GM18867 (cell line): ENCODE results near the gene CRABP2.

Source experiments
- ATAC-seq: cut with Tn5 transposase; IDR thresholded peaks from one replicate; pipeline ENCODE4 v1.9.1; 2021; ENCODE audit warnings: mild to moderate bottlenecking, moderate library complexity; ENCODE audit not compliant: unreplicated experiment

Gene CRABP2

DNA sequence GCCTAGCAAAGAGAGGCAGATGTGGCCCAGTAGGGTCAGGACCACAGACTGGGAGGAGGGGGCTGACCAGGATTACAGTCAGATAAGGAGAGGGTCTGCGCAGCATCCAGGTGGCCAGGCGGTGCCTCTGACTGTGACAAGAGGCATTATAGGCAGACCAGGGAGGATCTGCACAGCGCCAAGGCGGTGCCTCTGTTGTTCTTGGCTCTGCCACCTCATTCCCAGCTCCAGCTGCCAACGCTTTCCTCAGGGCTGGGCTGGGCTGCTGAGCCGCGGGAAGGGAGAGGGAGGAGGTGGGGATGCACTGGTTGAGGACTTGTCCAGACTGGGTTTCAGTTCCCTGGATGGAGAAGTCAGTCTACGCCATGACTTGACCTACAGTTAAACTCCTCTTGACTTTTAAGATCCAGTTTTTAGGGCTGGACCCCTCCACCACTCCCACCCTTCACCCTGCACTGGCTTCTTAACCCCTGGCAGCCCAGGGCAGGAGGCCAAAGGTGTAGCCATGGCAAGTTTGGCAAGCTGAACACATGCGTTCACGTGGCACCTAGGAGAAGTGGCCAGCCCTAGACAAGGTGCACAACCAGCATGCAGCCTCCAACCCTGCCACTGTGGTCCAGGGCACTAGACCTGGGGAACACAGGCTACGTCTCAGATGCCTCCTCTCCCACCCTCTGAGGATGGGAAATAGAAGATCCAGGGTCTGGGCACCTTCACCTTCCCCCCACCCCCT, 4.5 kb upstream of the CRABP2 start:
- ATAC-seq = no peak

DNA sequence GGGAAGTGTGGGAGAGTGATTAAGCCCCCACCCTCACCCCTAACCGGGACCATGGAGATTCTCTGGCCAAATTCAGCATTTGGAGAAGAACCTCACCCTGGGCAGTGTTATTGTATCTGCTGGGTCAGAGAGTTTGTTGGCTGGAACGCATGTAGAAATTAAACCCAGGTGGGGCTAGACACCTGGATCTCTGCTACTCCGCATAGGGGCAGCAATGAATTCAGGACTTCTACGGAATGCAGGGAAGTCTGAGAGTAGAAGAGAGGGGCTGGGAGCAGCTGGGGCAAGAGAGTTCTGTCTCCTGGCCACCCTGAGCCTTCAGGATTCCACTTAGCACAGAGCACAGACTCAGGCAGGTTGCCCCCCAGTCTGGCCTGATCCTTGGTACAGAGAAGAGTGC, 3.6 kb upstream of the CRABP2 start:
- ATAC-seq = no peak

DNA sequence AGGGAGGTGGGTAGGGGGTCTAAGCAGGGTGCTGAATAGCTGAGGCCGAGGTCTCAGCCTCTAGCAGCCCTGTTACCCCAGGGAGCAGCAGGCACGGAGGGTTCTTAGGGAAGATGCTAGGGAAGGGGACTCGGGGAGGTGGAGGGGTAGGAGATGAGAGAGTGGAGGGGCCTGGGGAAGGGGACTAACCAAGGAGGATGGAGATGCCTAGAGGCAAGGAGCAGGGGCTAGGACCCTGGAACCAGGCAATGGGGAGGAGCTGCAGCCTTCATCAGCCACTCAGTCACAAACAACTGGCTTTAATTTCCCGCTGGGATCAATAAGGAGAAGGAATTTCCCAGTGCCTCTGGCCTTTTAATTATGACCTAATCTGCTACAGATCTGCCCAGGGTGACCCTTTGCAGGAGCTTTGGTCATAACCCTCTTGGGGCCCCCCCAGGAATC, 2.9 kb upstream of the CRABP2 start:
- ATAC-seq = no peak

DNA sequence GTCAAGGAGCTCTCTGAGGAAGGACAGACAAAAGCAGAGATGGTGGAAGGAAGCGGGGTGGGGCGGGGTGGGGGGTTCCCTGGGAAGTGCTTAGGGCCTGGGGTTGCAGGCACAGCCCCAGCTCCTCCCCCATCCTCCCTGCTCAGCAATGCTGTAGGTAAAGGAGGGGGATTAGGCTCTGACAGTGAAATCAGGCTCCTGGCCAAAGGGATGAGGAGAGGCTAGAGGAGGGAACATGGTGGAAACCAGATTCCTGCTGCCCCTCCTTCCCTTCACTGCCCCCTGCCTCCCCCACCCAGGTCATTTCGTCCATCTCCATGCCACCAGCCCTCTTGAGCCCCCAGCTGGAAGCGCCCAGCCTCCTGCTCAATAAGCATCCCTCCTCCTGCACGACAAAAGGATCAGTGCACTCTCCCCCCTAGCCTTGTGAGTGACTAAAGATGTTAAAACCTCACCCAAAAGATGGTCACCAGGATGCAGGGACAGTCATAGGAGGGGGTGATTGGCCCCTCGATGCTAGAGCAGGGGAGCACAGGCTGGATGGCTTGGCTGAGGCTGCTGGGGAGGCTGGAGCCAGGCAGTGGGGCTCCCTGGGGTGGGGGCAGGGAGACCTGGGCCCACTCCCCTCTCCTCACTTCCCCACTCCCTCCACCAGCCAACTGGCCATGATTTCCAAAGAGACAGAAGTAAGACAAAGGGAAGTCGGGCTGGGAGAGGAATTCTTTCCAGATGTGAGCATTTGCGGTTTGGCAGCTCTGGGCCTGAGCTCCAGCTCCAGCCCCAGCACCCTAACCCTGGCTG, 2.2 kb upstream of the CRABP2 start:
- no peak for ATAC-seq

DNA sequence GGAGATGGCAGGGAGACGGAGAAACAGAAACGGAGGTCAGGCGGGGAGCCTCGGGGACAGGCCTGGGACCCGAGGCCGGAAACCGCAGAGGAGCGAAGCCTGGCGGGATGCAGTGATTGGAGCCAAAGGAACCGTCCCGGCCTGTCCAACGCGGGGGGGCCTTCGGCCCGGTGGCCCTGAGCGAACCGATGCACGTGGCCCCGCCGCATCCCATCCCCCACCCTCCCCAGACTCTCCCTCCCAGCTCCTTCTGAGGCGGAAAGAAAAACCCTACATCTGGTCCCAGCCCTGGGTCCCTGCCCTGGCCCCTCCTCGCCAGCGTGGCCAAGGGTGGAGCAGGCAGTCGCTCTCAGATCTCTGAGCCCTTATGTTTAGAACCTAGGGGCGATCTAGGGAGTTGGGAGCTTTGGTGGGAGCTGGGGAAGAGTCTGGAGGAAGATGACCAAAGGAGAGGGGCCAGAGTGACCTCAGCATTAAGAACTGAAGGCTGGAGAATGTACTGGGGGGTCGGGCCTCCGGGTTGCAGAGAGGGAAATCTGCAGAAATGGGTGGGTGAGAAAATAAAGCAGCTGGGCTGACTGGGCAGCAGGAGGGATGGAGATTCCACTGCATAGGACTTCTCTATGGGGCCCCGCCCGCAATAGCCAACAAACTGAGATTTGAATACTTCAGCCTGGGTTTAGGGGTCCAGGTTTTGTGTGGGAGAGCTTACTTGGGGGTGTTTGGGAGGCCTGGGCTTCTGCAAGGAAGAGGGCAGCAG, 1.5 kb upstream of the CRABP2 start:
- no peak for ATAC-seq

DNA sequence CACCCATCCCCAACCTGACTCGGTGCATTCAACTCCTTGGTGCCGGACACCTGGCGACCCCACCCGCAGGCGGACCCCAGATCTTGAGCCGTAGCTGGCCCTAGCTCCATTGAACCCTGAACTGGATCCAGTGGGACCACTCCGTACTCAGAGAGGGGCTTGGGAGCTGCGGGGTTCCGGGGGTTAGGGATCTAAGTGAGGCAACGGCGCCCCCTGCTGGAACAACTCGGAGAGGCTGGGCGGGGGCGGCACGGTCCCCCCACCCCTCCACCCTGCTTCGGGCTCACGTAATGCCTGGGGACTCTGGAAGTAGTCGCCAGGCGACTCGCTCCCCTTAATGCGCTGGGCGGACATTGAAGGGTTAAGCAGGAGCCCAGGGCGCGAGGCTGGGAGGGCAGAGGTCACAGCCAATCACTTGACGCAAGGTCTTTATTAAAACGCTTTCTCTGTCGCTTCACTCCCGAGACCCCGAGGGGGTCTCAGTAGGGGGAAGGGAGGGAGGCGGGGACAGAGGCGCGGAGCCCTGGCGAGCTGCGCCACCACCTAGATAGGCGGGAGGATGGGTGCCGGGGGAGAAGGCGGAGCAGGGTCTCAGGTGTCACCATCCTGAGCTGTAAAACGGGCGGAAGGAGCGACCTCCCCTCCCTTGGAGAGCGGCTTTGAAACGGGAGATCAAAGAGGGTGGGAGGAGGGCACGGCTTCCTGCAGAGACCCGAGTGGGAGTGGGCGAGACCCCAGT, 704 bp upstream of the CRABP2 start:
- ATAC-seq = no peak

DNA sequence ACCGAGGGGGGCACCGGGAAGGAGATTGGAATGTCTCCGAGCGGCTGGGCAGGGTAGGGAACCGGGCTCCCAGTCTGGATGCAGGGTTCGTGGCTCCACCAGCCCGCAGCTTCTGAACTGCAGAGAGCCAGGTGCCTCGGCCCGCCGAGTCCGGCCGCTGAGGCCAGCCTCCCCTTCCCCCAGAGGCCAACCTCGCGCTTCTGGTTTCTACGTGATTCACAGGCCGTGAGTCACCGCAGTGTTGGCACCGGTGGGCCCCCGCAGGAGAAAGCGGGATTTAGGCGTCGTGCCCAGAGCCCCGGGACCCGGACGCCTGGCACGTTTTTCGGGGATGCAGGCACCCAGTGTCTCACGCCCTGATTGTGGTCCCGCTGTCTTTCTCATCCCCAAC, 458 bp downstream of the CRABP2 start:
- ATAC-seq = no peak

DNA sequence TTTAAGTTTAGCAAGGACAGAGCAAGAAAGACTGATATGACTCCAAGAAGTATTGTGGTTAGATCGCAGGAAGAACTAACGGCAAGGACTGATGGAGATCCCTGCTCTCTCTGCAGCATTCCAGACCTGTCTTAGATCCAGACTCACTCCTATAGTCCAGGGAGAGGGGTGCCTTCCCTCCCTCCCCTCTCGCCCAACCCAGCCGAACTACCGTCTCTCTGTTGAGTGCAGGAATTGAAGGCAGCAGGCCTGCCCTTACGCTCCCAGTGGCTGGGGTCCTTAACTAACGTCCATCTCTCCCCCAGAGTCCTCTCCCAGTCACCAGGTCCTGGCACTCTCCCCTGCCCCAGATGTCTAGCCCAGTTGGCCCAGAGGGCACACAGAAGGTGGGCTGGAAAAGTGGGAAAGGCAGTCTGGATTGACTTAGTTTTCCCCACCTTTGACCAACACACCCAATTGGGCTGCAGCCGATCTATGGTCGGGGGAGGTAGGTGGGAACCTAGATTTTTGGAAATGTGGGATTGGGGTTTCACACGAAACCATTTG, 1.1 kb downstream of the CRABP2 start:
- no peak for ATAC-seq

DNA sequence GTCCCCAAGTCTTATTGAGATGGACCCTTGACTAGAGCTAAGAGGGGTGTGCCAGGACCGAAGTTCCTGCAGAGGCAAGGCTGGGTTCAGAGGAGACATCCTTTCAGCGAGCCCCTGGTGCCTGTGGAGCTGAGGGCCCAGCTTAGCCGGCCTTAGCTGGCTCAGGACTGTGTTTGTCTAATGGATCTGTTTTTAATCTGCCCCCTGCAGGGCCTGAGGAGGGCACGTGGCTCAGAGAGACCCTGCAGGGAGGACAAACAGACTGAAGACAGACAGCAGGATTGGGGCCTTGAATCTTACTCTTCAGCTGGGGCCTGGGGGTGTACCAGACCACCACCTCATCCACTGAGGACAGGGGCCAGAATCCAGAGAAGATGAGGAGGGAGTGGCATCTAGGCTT, 1.6 kb downstream of the CRABP2 start:
- no peak for ATAC-seq

DNA sequence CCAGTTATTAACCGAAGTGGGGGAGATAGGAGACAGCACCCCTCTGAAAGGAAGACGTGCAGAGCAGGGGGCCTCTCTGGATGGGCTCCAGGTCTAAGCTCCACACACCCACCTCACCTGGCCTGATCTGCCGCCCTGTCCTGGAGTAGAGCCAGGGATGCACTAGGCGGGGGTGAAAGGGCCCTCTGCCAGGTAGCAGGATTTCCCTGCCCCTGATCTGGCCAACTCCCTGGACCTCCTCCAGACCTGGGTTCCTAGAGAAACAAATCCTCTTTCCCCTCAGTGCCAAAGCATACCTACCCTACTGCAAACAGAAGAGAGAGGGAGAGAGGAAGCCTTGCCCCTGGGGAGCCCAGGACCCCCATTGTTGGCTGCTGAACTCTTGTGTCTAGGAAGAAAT, 2.0 kb downstream of the CRABP2 start:
- no peak for ATAC-seq

DNA sequence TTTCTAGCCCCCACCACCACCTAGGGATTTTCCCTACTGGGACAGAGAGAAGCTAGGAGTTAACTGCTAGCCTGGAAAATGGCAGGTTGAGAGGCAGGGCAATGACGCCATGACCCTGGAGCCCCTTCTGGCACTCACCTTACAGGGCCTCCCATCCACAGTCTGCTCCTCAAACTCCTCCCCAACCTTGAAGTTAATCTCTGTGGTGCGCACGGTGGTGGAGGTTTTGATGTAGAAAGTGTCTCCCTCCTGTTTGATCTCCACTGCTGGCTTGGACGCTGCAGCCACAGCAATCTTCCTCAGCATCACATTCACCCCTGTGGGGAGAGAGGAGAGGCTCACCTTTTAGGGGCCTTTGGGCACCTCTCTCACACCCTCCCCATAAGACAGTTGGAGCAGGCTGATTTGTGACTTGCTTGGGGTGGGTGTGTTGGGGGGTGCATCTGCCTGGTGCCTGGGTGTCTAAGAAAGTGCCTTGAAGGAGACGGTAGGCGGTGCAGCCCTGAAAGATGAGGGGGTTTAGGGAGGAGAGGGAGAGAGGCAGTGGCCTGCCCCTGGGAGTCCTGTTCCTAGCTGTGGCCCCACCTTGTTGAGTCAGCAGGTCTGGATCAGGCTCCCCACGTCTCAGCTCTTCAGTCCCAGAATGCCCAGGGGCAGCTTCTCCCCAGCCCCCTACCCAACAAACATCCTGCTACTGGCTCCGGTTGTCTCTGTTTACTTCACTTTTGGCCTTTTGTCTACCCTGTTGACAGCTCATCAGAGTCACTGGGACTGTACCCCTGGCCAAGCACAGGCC, 4.4 kb downstream of the CRABP2 start:
- no peak for ATAC-seq

DNA sequence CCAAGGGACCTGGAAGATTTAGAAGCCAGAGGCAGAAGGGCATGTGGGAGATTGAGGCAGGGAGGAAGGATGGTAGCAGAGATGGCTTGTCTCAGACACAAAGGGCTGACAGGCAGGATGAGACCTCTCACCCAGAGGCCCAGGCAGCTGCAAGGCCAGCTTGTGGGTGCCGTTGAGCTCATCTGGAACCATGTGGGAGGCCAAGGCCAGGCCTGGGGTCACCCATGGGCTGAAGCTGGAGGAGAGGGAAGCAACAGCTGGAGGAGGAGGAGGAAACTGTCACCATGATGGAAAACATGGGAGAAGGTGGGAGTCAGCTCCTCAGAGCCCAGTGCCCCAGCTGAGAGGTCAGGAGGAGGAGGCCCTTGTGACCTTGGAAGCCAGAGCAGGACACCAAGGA, 6.4 kb downstream of the CRABP2 start:
- no peak for ATAC-seq

DNA sequence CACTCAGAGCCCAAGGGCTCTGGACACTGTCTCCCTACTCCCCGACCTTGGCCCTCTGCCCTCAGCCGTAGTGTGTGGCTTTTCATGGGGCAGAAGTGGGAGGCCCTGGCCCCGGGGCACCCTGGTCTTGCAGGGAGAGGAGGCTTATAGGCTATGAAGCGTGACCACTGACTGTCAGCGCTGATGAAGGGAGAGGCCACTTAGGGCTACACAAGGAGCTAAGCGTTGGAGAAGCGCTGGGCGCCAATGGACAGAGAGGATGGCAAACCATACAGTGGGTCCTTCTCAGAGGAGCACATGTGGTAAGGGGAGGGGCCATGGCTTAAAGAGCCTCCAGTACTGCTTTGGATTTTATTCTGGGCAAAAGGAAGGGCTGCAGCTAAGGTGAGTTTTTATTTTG, 7.9 kb downstream of the CRABP2 start:
- ATAC-seq = no peak

DNA sequence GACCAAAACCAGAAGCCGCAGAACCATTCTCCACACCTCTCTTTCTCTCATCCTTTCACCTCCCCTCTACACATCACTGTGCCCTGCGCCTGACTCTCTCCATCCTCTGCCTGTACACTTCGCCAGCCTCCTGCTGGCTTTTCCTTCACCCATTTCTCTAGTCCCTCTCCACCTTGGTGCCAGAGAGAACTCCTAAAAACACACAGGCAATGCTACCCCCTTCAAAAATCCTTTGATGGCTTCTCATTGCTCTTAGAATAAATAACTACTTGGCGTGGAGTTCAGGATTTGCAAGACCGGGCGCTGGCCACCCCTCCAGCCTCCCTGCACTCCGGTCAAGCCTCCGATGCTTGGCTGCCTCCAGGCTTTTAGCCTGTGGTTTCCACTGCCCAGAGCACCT, 8.6 kb downstream of the CRABP2 start:
- ATAC-seq = no peak

DNA sequence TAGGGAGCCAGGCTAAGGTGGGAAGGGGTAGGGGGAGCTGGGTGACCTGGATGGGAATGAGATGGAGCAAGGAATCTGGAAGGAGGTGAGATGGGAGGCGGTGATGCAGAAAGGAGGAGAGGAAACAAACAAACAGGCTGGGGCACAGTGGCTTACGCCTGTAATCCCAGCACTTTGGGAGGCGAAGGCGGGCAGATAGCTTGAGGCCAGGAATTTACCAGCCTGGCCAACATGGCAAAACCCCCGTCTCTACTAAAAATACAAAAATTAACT, 10.8 kb downstream of the CRABP2 start:
- ATAC-seq = no peak

DNA sequence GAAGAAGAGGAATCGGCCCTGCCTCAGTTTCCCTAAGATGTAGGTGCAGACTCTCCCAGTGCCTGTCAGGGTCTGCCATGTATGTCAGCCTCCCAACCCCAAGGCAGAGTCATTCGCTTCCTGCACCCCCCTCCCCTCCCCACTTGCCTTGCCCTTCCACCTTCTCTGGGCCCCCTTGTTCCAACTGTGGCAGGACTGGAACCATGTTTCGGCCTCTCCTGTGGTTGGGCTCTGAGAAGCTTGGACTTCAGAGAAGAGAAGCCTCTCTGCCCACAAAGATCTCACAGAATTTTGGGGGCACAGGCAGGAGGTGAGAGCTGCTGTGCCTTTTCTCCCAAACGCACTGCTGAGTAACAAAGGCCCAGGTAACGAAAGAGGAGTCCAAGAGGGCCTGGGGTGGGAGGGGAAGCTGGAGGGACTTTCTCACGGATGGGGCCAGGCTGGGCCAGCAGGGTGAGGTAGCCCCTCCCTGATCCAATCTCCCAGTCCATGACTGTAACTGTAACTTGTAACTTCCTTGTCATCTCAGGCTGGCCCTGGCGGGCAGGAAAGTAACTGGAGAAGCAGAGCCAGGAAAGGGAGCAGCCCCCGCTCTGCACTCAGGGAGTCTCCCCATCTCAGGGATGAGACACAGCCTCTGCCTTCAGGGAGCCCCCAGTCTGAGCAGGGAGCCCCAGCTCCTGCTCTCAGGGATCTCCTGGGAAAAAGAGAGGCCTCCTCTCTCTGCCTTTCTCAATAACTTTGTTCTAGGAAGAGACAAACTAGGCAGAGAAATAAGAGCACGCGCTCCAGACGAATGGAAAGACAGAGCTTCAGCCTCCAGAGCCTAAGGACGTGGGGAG, 11.3 kb downstream of the CRABP2 start:
- no peak for ATAC-seq

DNA sequence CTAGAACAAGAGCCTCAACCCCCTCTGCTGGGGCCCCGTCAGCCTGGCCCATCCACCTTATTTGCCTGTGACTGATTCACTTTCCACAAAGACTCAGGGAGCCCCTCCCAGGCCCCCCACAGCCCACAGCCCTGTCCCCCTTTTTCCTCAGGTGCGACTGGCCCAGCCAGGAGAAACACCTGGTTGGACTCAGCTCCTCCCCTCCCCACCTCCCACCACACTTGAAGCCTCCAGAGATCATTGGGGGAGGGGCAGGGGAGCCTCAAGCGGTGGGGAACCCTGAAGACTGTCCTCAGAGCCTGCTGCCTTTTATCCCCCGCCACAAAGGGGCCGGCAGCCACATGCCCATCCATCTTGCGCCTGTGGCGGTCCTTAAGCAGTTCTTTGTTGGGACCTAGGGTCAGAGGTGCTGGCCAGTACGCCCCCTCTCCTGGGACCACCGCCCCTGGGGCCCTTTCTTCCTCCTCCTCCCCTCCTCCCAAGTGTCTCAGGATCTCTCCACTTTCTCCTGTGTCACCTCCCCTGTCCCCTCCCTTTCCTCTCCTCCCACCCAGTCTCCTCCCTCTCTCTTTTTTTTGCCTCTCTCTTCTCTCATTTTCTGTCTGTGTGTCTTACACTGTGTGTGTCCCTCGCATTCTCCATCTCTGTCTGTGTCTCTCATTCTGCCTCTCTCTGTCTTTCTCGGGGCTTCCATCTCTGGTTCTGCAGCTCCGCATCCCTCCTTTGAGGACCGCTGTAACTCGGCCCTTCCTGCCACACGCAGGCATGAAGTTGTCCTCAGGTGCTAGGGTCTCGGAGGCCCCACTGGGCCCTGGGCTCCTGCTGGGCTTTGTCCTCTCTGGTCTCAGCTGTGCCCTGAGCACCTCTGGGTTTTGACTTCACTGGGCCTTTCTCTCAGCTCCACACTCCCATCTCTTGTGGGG, 12.2 kb downstream of the CRABP2 start:
- no peak for ATAC-seq

DNA sequence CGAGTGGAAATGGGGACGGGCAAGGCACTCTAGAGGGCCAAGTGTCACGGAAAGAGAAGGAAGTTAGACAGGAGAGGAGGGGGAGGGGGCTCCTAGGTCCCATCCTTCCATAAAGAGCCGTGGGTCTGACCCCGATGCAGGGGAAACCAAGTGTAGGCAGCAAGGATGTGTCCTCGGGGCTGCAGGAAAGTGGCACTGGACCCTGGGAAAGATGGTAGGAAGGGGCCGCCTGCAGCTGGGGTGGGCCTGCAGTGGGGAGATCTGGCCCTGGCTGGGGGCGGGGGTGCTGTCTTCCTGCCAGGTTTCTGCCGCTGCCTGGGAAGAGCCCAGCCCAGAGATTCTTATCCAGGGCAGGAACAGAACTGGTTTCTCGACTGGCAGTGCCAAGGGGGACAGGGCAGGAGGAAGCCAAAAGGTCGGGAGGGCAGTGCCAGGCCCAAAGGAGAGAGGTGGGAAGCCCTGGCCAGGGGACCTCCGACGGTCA, 12.9 kb downstream of the CRABP2 start:
- no peak for ATAC-seq
